HepG2 (cell line): Measurements from ENCODE around the gene TRIM59. TPM values are rescaled to one million over a fixed set of nuclear protein-coding genes. Genes with fewer than 3 reads are reported as not detected.
A peak's percentile ranks its signal among the peaks of the same experiment; 100 is the strongest.

Experiments used
- MIER3 ChIP-seq: IDR thresholded peaks from 2 replicates; pipeline ENCODE4 v1.6.1; 2016; ENCODE audit warnings: missing compliant biosample characterization, borderline replicate concordance
- REXO4 ChIP-seq: sonication (generic); formaldehyde crosslinking; IDR thresholded peaks from 2 replicates; pipeline ENCODE4 v1.8.0; 2022; ENCODE audit warnings: missing genetic modification reagents, mild to moderate bottlenecking, borderline replicate concordance
- ZKSCAN5 ChIP-seq: sonication (generic); formaldehyde crosslinking; IDR thresholded peaks from 2 replicates; pipeline ENCODE4 v1.5.1; 2020; ENCODE audit warnings: mild to moderate bottlenecking, missing genetic modification reagents
- ZNF782 ChIP-seq: sonication (generic); formaldehyde crosslinking; IDR thresholded peaks from 2 replicates; pipeline ENCODE4 v1.4.0; 2020; ENCODE audit warnings: missing genetic modification reagents, mild to moderate bottlenecking, borderline replicate concordance
- polyA plus RNA-seq, 8 experiments: library from polyadenylated mRNA; depleted of rRNA in 3 of 8; stranded (reverse) in 7 of 8; unstranded in 1 of 8; fragments of >200 nt; fragmentation: Illumina TruSeq in 4 of 8; extraction: Trizol in 4 of 8; gene quantifications; 2 replicates each; pipeline versions ENCODE4 v1.2.1 to v1.2.3, GENCODE V29; 2011 to 2016; ENCODE audit warnings: low read depth in 4 of 8, missing spikeins in 1 of 8, mixed read lengths in 1 of 8; ENCODE audit not compliant: insufficient read depth in 1 of 8
- total RNA-seq, 5 experiments: library from RNA; depleted of rRNA; stranded (reverse); fragments of >200 nt; fragmentation: Illumina TruSeq; extraction: Trizol; gene quantifications; 2 replicates each; pipeline ENCODE4 v1.2.3, GENCODE V29; 2016; ENCODE audit warnings: low read depth in 1 of 5
- TF ChIP-seq, protein P1 (sequence below): sonication (generic); formaldehyde crosslinking; IDR thresholded peaks from 2 replicates; pipeline ENCODE4 v1.5.1; 2020; ENCODE audit warnings: missing genetic modification reagents, mild to moderate bottlenecking, borderline replicate concordance
- TF ChIP-seq, protein P2 (sequence below): sonication (generic); formaldehyde crosslinking; IDR thresholded peaks from 2 replicates; pipeline ENCODE4 v1.8.0; 2022; ENCODE audit warnings: mild to moderate bottlenecking, missing genetic modification reagents, borderline replicate concordance
- TF ChIP-seq, protein P3 (sequence below): sonication (generic); formaldehyde crosslinking; IDR thresholded peaks from 2 replicates; pipeline ENCODE4 v1.4.0; 2020; ENCODE audit warnings: missing genetic modification reagents
- TF ChIP-seq, protein P4 (sequence below): sonication (generic); formaldehyde crosslinking; IDR thresholded peaks from 2 replicates; pipeline ENCODE4 v1.4.0; 2020; ENCODE audit warnings: missing genetic modification reagents, low read depth, mild to moderate bottlenecking, borderline replicate concordance
- TF ChIP-seq, protein P5 (sequence below): sonication (generic); formaldehyde crosslinking; IDR thresholded peaks from 2 replicates; pipeline ENCODE4 v1.4.0; 2020; ENCODE audit warnings: missing genetic modification reagents

TRIM59 gene
- total and polyA plus RNA-seq, 2 of the 13 experiments (the other 11 are each of a cell fraction or from before 2014, with no cell fraction given), result 1.3 to 3.2 TPM

DNA sequence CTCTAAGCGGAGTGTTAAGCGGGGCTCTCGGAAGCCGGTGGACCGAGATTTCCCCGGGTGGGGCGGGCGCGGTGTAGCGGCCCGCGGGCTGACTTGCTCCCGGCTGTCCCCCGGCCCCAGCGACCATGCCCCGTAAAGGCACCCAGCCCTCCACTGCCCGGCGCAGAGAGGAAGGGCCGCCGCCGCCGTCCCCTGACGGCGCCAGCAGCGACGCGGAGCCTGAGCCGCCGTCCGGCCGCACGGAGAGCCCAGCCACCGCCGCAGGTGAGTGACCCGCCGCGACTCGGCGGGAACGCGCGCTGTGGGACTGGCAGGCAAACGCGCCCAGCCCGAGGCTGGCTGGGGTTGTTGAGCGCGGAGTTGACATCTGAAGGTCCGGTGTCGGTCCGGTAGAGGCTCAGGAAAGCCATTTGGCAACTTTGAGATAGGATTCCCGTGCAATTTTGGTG is 48.9 kb downstream of the TRIM59 start (continued):
- TF ChIP-seq, protein P1, sequence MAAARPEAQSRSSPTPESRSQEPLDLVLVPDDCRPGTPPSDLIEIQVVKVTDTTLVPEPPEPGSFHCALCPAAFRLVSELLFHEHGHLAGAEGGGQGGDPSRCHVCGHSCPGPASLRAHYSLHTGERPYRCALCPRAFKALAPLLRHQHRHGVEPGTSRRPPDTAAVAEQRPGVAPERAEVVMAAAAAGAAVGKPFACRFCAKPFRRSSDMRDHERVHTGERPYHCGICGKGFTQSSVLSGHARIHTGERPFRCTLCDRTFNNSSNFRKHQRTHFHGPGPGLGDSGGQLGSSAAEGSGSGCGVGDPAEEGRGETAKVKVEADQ (CRISPR knock-in tag), result no peak; the same call in 1 of the 2 replicates
- TF ChIP-seq, protein P2, sequence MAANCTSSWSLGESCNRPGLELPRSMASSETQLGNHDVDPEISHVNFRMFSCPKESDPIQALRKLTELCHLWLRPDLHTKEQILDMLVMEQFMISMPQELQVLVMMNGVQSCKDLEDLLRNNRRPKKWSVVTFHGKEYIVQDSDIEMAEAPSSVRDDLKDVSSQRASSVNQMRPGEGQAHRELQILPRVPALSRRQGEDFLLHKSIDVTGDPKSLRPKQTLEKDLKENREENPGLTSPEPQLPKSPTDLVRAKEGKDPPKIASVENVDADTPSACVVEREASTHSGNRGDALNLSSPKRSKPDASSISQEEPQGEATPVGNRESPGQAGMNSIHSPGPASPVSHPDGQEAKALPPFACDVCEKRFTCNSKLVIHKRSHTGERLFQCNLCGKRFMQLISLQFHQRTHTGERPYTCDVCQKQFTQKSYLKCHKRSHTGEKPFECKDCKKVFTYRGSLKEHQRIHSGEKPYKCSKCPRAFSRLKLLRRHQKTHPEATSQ (CRISPR knock-in tag), result no peak
- TF ChIP-seq, protein P3, sequence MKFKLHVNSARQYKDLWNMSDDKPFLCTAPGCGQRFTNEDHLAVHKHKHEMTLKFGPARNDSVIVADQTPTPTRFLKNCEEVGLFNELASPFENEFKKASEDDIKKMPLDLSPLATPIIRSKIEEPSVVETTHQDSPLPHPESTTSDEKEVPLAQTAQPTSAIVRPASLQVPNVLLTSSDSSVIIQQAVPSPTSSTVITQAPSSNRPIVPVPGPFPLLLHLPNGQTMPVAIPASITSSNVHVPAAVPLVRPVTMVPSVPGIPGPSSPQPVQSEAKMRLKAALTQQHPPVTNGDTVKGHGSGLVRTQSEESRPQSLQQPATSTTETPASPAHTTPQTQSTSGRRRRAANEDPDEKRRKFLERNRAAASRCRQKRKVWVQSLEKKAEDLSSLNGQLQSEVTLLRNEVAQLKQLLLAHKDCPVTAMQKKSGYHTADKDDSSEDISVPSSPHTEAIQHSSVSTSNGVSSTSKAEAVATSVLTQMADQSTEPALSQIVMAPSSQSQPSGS (CRISPR knock-in tag), result no peak
- TF ChIP-seq REXO4 (no peak), ZNF782 (CRISPR knock-in tag) (no peak), ZKSCAN5 (CRISPR knock-in tag) (no peak), MIER3 (CRISPR knock-in tag) (no peak)
- TF ChIP-seq, protein P4, sequence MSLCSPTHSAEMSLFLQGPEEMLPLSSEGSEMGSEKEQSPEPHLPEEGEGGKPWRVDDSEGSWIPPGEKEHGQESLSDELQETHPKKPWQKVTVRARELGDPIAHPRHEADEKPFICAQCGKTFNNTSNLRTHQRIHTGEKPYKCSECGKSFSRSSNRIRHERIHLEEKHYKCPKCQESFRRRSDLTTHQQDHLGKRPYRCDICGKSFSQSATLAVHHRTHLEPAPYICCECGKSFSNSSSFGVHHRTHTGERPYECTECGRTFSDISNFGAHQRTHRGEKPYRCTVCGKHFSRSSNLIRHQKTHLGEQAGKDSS (CRISPR knock-in tag), result 0 out of 2 replicates have a peak, but pooled peaks have one; percentile 20
- TF ChIP-seq, protein P5, sequence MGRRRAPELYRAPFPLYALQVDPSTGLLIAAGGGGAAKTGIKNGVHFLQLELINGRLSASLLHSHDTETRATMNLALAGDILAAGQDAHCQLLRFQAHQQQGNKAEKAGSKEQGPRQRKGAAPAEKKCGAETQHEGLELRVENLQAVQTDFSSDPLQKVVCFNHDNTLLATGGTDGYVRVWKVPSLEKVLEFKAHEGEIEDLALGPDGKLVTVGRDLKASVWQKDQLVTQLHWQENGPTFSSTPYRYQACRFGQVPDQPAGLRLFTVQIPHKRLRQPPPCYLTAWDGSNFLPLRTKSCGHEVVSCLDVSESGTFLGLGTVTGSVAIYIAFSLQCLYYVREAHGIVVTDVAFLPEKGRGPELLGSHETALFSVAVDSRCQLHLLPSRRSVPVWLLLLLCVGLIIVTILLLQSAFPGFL (CRISPR knock-in tag), result no peak
